C4-2B (cell line): ENCODE data around the gene GGA2.
"Not testable (repeated sequence)": the region's sequence is repeated elsewhere in the genome, so short reads cannot be mapped to it uniquely, and the experiment has no call there.

Experiments
- H3K27ac ChIP-seq: fragments of 450-650 bp; 2 replicates; pipeline ENCODE4 v1.5.1; 2017
- ZFX ChIP-seq: fragments of 450-650 bp; IDR thresholded peaks from 2 replicates; pipeline ENCODE4 v1.6.1; 2017
- TF ChIP-seq, protein P1 (sequence below): fragments of 450-650 bp; conservative IDR thresholded peaks from 2 replicates; pipeline ENCODE4 v1.5.1; 2017; ENCODE audit warnings: mild to moderate bottlenecking

GGA2 gene

DNA sequence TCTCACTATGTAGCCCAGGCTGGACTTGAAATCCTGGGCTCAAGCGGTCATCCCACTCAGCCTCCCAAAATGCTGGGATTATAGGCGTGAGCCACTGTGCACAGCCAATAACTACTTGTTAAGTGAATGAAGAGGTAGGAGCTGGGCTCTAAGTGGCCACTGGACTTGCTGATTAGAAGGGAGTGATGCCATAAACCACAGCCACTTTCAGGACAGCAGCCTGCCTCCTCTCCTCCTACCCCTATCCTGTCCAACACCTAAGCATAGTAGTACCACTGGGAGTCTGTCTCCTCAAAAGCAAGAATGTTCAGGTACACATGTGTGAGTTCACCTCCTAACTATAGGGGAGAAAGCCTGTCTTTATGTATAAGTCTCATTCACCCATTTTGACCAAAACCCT is 45.1 kb downstream of the GGA2 start:
- H3K27ac ChIP-seq: no peak overlapping the region
- TF ChIP-seq, protein P1, sequence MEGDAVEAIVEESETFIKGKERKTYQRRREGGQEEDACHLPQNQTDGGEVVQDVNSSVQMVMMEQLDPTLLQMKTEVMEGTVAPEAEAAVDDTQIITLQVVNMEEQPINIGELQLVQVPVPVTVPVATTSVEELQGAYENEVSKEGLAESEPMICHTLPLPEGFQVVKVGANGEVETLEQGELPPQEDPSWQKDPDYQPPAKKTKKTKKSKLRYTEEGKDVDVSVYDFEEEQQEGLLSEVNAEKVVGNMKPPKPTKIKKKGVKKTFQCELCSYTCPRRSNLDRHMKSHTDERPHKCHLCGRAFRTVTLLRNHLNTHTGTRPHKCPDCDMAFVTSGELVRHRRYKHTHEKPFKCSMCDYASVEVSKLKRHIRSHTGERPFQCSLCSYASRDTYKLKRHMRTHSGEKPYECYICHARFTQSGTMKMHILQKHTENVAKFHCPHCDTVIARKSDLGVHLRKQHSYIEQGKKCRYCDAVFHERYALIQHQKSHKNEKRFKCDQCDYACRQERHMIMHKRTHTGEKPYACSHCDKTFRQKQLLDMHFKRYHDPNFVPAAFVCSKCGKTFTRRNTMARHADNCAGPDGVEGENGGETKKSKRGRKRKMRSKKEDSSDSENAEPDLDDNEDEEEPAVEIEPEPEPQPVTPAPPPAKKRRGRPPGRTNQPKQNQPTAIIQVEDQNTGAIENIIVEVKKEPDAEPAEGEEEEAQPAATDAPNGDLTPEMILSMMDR: no peak
- no peak for TF ChIP-seq ZFX

- TF ChIP-seq, protein P1: no peak
- no peak for TF ChIP-seq ZFX
- H3K27ac ChIP-seq: no peak overlapping the region
Measured at GRCh38 chr16:23464196-23464595, 46.1 kb downstream of the GGA2 start.

DNA sequence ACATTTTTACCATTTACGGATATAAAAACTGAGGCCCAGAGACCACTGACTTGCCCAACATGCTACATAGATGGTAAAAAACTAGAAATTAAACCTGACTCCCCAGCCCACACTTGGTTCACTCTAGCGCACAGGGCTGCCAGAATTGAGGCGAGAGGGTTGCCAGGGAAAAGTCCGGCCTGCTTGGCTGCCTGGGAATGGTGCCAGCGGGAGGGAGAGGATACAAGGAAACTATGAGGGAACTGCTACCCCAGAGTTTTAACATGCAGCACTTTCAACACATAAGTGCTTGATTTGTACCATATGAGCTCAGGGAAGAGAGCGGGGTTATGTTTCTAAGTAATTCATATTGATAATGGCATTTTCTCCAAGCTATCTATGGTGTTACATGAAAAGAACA is 47.3 kb downstream of the GGA2 start:
- H3K27ac ChIP-seq: not testable (repeated sequence)

GRCh38 chr16:23453338-23454052 is 56.8 kb downstream of the GGA2 start:
- H3K27ac ChIP-seq: peak overlapping the region; percentile 88
- no peak for TF ChIP-seq ZFX
- TF ChIP-seq, protein P1: no peak

DNA sequence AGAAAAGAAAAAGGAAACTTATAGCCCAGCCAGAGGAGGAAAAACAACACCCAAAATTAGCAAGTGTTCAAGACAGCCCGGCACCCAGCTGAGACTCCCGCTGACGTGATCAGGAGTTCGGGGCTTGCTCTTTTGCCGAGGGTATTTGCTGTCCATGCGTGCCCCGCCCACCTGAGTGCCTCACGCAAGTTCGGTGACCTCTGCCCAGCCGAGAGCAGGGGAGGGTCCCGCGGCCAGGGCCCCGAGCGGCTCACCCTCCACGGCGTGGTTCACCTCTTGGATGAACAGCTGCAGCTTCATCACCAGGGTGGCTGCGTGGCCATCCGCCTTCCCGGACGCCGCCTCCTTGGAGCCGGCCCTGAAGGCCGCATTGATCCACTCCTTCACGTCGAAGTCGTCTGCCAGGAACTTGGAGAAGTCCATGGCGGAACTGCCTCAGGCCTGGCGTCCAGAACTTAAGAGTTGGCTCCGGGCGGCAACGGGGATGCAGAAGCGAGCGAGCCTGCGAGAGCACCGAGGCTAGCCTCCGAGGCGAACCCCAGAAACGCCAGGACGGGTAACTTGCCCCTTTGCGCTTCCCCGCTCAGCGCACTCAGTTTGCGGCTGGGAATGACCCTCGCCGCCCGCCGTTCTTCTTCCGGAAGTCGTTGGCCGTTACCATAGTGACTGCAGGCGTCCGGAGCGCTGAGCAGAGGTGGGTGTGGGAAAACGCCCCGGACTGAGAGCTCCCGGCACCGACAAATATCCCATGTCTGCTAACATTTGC is 57.5 kb downstream of the GGA2 start, which contains the start of gene COG7:
COG7 (minus strand) TSS at position 618 of the 766 bp plus-strand sequence; CDS start at position 423, 195 bp downstream.
- TF ChIP-seq, protein P1: no peak
- peak; percentile 94; the same call in 1 of the 2 replicates for TF ChIP-seq ZFX
- peak within 1 kb of the TSS; percentile 88 for H3K27ac ChIP-seq

DNA sequence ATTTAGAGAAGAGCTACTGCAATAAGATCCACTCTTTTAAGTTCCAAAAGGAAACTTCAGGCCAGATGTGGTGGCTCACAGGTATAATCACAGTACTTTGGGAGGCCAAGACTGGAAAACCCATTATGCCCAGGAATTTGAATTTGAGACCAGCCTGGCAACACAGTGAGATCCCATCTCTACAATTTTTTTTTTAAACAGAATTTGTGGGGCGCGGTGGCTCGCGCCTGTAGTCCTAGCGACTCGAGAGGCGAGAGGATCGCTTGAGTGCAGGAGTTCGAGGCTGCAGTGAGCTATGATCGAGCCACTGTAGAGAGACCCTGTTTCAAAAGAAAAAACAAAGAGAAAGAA is 58.1 kb downstream of the GGA2 start:
- peak overlapping the region; percentile 88 for H3K27ac ChIP-seq
- TF ChIP-seq, protein P1: no peak
- no peak for TF ChIP-seq ZFX

DNA sequence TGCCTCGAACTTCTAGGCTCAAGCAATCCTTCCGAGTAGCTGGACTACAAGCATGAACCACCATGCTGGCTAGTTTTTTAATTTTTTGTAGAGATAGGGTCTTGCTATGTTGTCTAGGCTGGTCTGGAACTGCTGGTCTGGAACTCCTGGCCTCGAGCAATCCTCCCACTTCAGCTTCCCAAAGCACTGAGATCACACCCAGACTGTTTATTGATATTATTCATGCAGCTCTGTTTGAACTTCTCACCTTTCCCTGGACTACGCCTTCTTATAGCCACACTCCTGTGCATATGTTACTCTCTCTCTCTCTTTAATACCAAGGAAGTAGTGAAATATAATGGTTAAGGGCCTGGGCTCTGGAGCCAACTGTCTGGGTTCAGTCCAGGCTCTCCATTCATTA is 61.9 kb downstream of the GGA2 start:
- TF ChIP-seq, protein P1: no peak
- no peak for TF ChIP-seq ZFX
- H3K27ac ChIP-seq: no peak overlapping the region

GRCh38 chr16:23437542-23437941 is 72.8 kb downstream of the GGA2 start:
- not testable (repeated sequence) for H3K27ac ChIP-seq
